H1 (cell line): ENCODE results near the gene NODAL.

Experiments
- BCL11A ChIP-seq, 2 experiments: IDR thresholded peaks; one replicate each; pipeline ENCODE4 v1.6.1; 2011; ENCODE audit warnings: low read depth in 2 of 2, low read length in 2 of 2, mild to moderate bottlenecking in 2 of 2
- BRCA1 ChIP-seq: IDR thresholded peaks from 2 replicates; pipeline ENCODE4 v1.6.1; 2012; ENCODE audit warnings: low read depth, low read length, improper control_type of control experiment
- KDM5A ChIP-seq: fragments of 200-600 bp; IDR thresholded peaks from 2 replicates; pipeline ENCODE4 v1.7.1; 2012; ENCODE audit warnings: mild to moderate bottlenecking, low read length, inconsistent platforms, mixed read lengths
- POLR2AphosphoS5 ChIP-seq: IDR thresholded peaks from 2 replicates; pipeline ENCODE4 v1.6.1; 2011; ENCODE audit warnings: low read depth, low read length
- RNF2 ChIP-seq: fragments of 200-900, 300-1000 bp; sonication (generic); IDR thresholded peaks from 2 replicates; pipeline ENCODE4 v1.7.1; 2016; ENCODE audit warnings: borderline replicate concordance, low read depth, mild to moderate bottlenecking, antibody characterized with exemption, low read length; ENCODE audit not compliant: poor library complexity, severe bottlenecking; ENCODE audit errors: missing control alignments
- SUZ12 ChIP-seq: fragments of 200-600 bp; sonication (generic); IDR thresholded peaks from 2 replicates; pipeline ENCODE4 v1.6.1; 2012; ENCODE audit warnings: mild to moderate bottlenecking, inconsistent platforms, low read length, moderate library complexity, mixed read lengths
- TF ChIP-seq, protein P1 (sequence below), 3 experiments: IDR thresholded peaks; 1 replicate in 2 of 3; 2 replicates in 1 of 3; pipeline versions ENCODE4 v1.5.1 to v1.6.1; 2011; ENCODE audit warnings: low read length in 3 of 3, mild to moderate bottlenecking in 3 of 3, inconsistent platforms in 2 of 3, low read depth in 1 of 3, moderate library complexity in 1 of 3; ENCODE audit not compliant: insufficient read depth in 1 of 3; ENCODE audit errors: control extremely low read depth in 1 of 3

GRCh38 chr10:70456164-70456563, 14.7 kb upstream of the NODAL start:
- TF ChIP-seq SUZ12: no peak
- no peak for TF ChIP-seq KDM5A
- TF ChIP-seq BRCA1: no peak
- TF ChIP-seq, protein P1, sequence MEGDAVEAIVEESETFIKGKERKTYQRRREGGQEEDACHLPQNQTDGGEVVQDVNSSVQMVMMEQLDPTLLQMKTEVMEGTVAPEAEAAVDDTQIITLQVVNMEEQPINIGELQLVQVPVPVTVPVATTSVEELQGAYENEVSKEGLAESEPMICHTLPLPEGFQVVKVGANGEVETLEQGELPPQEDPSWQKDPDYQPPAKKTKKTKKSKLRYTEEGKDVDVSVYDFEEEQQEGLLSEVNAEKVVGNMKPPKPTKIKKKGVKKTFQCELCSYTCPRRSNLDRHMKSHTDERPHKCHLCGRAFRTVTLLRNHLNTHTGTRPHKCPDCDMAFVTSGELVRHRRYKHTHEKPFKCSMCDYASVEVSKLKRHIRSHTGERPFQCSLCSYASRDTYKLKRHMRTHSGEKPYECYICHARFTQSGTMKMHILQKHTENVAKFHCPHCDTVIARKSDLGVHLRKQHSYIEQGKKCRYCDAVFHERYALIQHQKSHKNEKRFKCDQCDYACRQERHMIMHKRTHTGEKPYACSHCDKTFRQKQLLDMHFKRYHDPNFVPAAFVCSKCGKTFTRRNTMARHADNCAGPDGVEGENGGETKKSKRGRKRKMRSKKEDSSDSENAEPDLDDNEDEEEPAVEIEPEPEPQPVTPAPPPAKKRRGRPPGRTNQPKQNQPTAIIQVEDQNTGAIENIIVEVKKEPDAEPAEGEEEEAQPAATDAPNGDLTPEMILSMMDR (IDR thresholded peaks at IDR 0.05; ENCODE audit: control extremely low read depth in 1 of 3, insufficient read depth in 1 of 3, low read depth in 1 of 3, low read length in 3 of 3): no peak
- no peak for TF ChIP-seq POLR2AphosphoS5
- no peak for TF ChIP-seq RNF2
- TF ChIP-seq BCL11A (IDR thresholded peaks at IDR 0.05; ENCODE audit: low read depth in 2 of 2, low read length in 2 of 2): no peak
